Hepatocyte (in vitro differentiated cells): Measurements from ENCODE around the gene TTC17. TPM values are rescaled to one million over a fixed set of nuclear protein-coding genes. Genes with fewer than 3 reads are reported as not detected.
"Not testable (repeated sequence)": the region's sequence is repeated elsewhere in the genome, so short reads cannot be mapped to it uniquely, and the experiment has no call there.

ENCODE experiments used
- DNase-seq: peaks from one replicate; pipeline ENCODE4 v3.0.0-alpha.2; 2016; ENCODE audit warnings: low spot score
- H2AFZ ChIP-seq: fragments of 200-600 bp; sonication (generic); 2 replicates; pipeline ENCODE4 v1.6.0; 2016; ENCODE audit warnings: antibody characterized with exemption, mild to moderate bottlenecking
- H3K27ac ChIP-seq: fragments of 200-600 bp; sonication (generic); 2 replicates; pipeline ENCODE4 v1.5.1; 2016; ENCODE audit warnings: mild to moderate bottlenecking
- H3K27me3 ChIP-seq: fragments of 200-600 bp; sonication (generic); 2 replicates; pipeline ENCODE4 v1.6.1; 2016
- H3K36me3 ChIP-seq: fragments of 200-600 bp; sonication (generic); replicated peaks from 2 replicates; pipeline ENCODE4 v1.5.1; 2016; ENCODE audit warnings: low read depth; ENCODE audit not compliant: insufficient read depth
- H3K4me1 ChIP-seq: fragments of 200-600 bp; sonication (generic); 2 replicates; pipeline ENCODE4 v1.5.1; 2016; ENCODE audit warnings: mild to moderate bottlenecking, moderate library complexity; ENCODE audit not compliant: insufficient read depth
- H3K4me2 ChIP-seq: fragments of 200-600 bp; sonication (generic); 2 replicates; pipeline ENCODE4 v1.6.0; 2016
- H3K4me3 ChIP-seq: fragments of 200-600 bp; sonication (generic); 2 replicates; pipeline ENCODE4 v1.5.1; 2016; ENCODE audit warnings: mild to moderate bottlenecking
- H3K79me2 ChIP-seq: fragments of 200-600 bp; sonication (generic); 2 replicates; pipeline ENCODE4 v1.6.0; 2017; ENCODE audit warnings: mild to moderate bottlenecking
- H3K9me2 ChIP-seq: fragments of 200-600 bp; sonication (generic); replicated peaks from 2 replicates; pipeline ENCODE4 v1.6.0; 2017; ENCODE audit warnings: mild to moderate bottlenecking; ENCODE audit not compliant: insufficient read depth
- H3K9me3 ChIP-seq: fragments of 200-600 bp; sonication (generic); 2 replicates; pipeline ENCODE4 v1.5.1; 2016; ENCODE audit warnings: low read depth, mild to moderate bottlenecking
- H4K20me1 ChIP-seq: fragments of 200-600 bp; sonication (generic); 2 replicates; pipeline ENCODE4 v1.6.0; 2016; ENCODE audit warnings: mild to moderate bottlenecking; ENCODE audit not compliant: insufficient read depth, poor library complexity, severe bottlenecking
- CTCF ChIP-seq: fragments of 200-600 bp; sonication (generic); IDR thresholded peaks from 2 replicates; pipeline ENCODE4 v1.5.1; 2016; ENCODE audit warnings: antibody characterized with exemption, mild to moderate bottlenecking; ENCODE audit not compliant: poor library complexity
- EZH2 ChIP-seq: fragments of 200-600 bp; sonication (generic); IDR thresholded peaks from 2 replicates; pipeline ENCODE4 v1.6.1; 2016; ENCODE audit warnings: antibody characterized with exemption, mild to moderate bottlenecking, borderline replicate concordance
- EZH2phosphoT487 ChIP-seq: fragments of 200-600 bp; sonication (generic); IDR thresholded peaks from one replicate; pipeline ENCODE4 v1.6.1; 2018; ENCODE audit warnings: antibody characterized with exemption, mild to moderate bottlenecking, low read depth, moderate library complexity; ENCODE audit not compliant: unreplicated experiment, severe bottlenecking
- WGBS: methylation state at CpG from one replicate; pipeline ENCODE4 v1.1.6; 2016; ENCODE audit warnings: low lambda C conversion rate; ENCODE audit errors: missing lambda C conversion rate; 5-methylcytosine and 5-hydroxymethylcytosine counted together
- polyA plus RNA-seq: library from polyadenylated mRNA; unstranded; fragments of >200 nt; fragmentation: Nextera tagmentation; extraction: Ambion mirVana; gene quantifications from 2 replicates; pipeline ENCODE4 v1.2.1, GENCODE V29; 2016
- total RNA-seq: library from RNA; depleted of rRNA; stranded (reverse); fragments of >200 nt; gene quantifications from 2 replicates; pipeline ENCODE4 v1.2.3, GENCODE V29; 2014

TTC17 gene
- total and polyA plus RNA-seq, 2 experiments from 2014 or later, result 39.4 to 101 TPM

GRCh38 chr11:43462359-43462758 is 103.6 kb downstream of the TTC17 start:
- no peak for DNase-seq
- H3K9me2 ChIP-seq, result no peaks in the 10 kb centered on the region
- no peaks in the 10 kb centered on the region for H3K79me2 ChIP-seq
- no peak overlapping the region for H3K4me2 ChIP-seq
- no peaks in the 10 kb centered on the region for H3K4me1 ChIP-seq
- peaks cover 3% of the 10 kb centered on the region for H3K9me3 ChIP-seq
- H3K4me3 ChIP-seq, result no peak overlapping the region
- WGBS, result 91% methylated on average over 1 of the region's 1 CpG
- H3K36me3 ChIP-seq, result peaks cover 6% of the 10 kb centered on the region
- TF ChIP-seq CTCF (no peak), EZH2phosphoT487 (no peak), EZH2 (no peak)
- no peaks in the 10 kb centered on the region for H3K27me3 ChIP-seq
- H2AFZ ChIP-seq, result no peak overlapping the region
- no peaks in the 10 kb centered on the region for H4K20me1 ChIP-seq
- no peak overlapping the region for H3K27ac ChIP-seq

GRCh38 chr11:43467958-43468357 is 109.2 kb downstream of the TTC17 start:
- Histone ChIP-seq H3K9me2 (no peaks in the 10 kb centered on the region), H2AFZ (no peak overlapping the region), H3K36me3 (no peaks in the 10 kb centered on the region), H3K79me2 (no peaks in the 10 kb centered on the region), H3K27ac (no peak overlapping the region), H3K4me3 (no peak overlapping the region), H3K27me3 (no peaks in the 10 kb centered on the region), H3K4me2 (no peak overlapping the region), H4K20me1 (no peaks in the 10 kb centered on the region), H3K4me1 (no peaks in the 10 kb centered on the region), H3K9me3 (peaks cover 11% of the 10 kb centered on the region)
- TF ChIP-seq EZH2, result no peak
- TF ChIP-seq EZH2phosphoT487, result no peak
- TF ChIP-seq CTCF, result no peak
- DNase-seq, result no peak

- H3K4me1 ChIP-seq, DNase-seq, H3K36me3 ChIP-seq, H3K79me2 ChIP-seq, H3K9me2 ChIP-seq, H3K9me3 ChIP-seq, H4K20me1 ChIP-seq, H2AFZ ChIP-seq, H3K27me3 ChIP-seq, H3K4me3 ChIP-seq, H3K27ac ChIP-seq, H3K4me2 ChIP-seq: not testable (repeated sequence)
- 99% methylated on average over 5 of the region's 5 CpGs for WGBS
Measured at GRCh38 chr11:43477491-43477890, 118.8 kb downstream of the TTC17 start.

GRCh38 chr11:43486141-43486540 is 127.4 kb downstream of the TTC17 start:
- no peak for TF ChIP-seq EZH2
- no peak for TF ChIP-seq EZH2phosphoT487
- no peak for TF ChIP-seq CTCF
- no peaks in the 10 kb centered on the region for H3K79me2 ChIP-seq

More at GRCh38 chr11:43486141-43486540, 127.4 kb downstream of the TTC17 start:
- H3K4me3 ChIP-seq, result no peak overlapping the region
- no peaks in the 10 kb centered on the region for H3K36me3 ChIP-seq
- H3K9me3 ChIP-seq, result no peaks in the 10 kb centered on the region
- no peaks in the 10 kb centered on the region for H3K4me1 ChIP-seq
- DNase-seq, result no peak
- H3K27ac ChIP-seq, result no peak overlapping the region
- H3K4me2 ChIP-seq, result no peak overlapping the region
- no peaks in the 10 kb centered on the region for H4K20me1 ChIP-seq
- no peaks in the 10 kb centered on the region for H3K27me3 ChIP-seq
- H3K9me2 ChIP-seq, result no peaks in the 10 kb centered on the region
- WGBS, result 97% methylated on average over 6 of the region's 6 CpGs
- no peak overlapping the region for H2AFZ ChIP-seq
